Stimulated activated CD8-positive, alpha-beta memory T cell treated with anti-CD3 and anti-CD28 coated beads, Interleukin-7, amount 100 ng/mL, for 48 hours (primary cell): Measurements from ENCODE around the gene USP32.
"Not testable (repeated sequence)": the region's sequence is repeated elsewhere in the genome, so short reads cannot be mapped to it uniquely, and the experiment has no call there.

ENCODE experiments used
- DNase-seq, 2 donors: peaks; one replicate each; pipeline ENCODE4 v3.0.0-alpha.2; 2020; ENCODE audit warnings: low read depth in 1 of 2; ENCODE audit errors: extremely low read depth in 1 of 2

The USP32 gene

GRCh38 chr17:60345233-60345632 is 46.7 kb downstream of the USP32 start:
- no peak for DNase-seq

- DNase-seq: not testable (repeated sequence)
Measured at GRCh38 chr17:60342492-60342891, 49.4 kb downstream of the USP32 start.

- DNase-seq: no peak
Measured at GRCh38 chr17:60335289-60335688, 56.6 kb downstream of the USP32 start.

GRCh38 chr17:60333628-60334031 is 58.3 kb downstream of the USP32 start:
- DNase-seq: no peak

- DNase-seq: not testable (repeated sequence)
Measured at GRCh38 chr17:60333072-60333471, 58.9 kb downstream of the USP32 start.

- no peak for DNase-seq
Measured at GRCh38 chr17:60332574-60332973, 59.4 kb downstream of the USP32 start.

GRCh38 chr17:60330731-60331130 is 61.2 kb downstream of the USP32 start:
- no peak for DNase-seq

- DNase-seq: no peak
Measured at GRCh38 chr17:60328679-60329078, 63.3 kb downstream of the USP32 start.

GRCh38 chr17:60327901-60328273 is 64.0 kb downstream of the USP32 start:
- no peak for DNase-seq

GRCh38 chr17:60327134-60327900 is 64.6 kb downstream of the USP32 start:
- no peak for DNase-seq

GRCh38 chr17:60326702-60327101 is 65.2 kb downstream of the USP32 start:
- DNase-seq: no peak

- no peak for DNase-seq
Measured at GRCh38 chr17:60325730-60326524, 66.0 kb downstream of the USP32 start.

GRCh38 chr17:60323754-60324153 is 68.2 kb downstream of the USP32 start:
- DNase-seq: no peak

- DNase-seq: no peak
Measured at GRCh38 chr17:60322056-60322387, 69.9 kb downstream of the USP32 start.

GRCh38 chr17:60321336-60322055 is 70.4 kb downstream of the USP32 start:
- DNase-seq: no peak

GRCh38 chr17:60318830-60319229 is 73.1 kb downstream of the USP32 start:
- DNase-seq: no peak

- no peak for DNase-seq
Measured at GRCh38 chr17:60318326-60318725, 73.6 kb downstream of the USP32 start.

- no peak for DNase-seq
Measured at GRCh38 chr17:60315650-60316049, 76.3 kb downstream of the USP32 start.

GRCh38 chr17:60314900-60315299 is 77.0 kb downstream of the USP32 start:
- not testable (repeated sequence) for DNase-seq

GRCh38 chr17:60314423-60314822 is 77.5 kb downstream of the USP32 start:
- DNase-seq: no peak

GRCh38 chr17:60311936-60312335 is 80.0 kb downstream of the USP32 start:
- no peak for DNase-seq

- no peak for DNase-seq
Measured at GRCh38 chr17:60311186-60311585, 80.7 kb downstream of the USP32 start.
